ENCODE measurements around the gene SUPT4H1.
"Not testable (repeated sequence)": the region's sequence is repeated elsewhere in the genome, so short reads cannot be mapped to it uniquely, and the experiment has no call there.

SUPT4H1 gene

GRCh38 chr17:58351831-58352595 lies at the start of gene SUPT4H1:
TSS of gene SUPT4H1 (minus strand) at chr17:58352201. CDS start at chr17:58352135, 66 bp downstream.
- DNase-seq (ENCODE audit: extremely low read depth in 1 of 2, low read depth in 1 of 2): peak in 1 of 2 donors; percentile 81

GRCh38 chr17:58401287-58401686 lies 49.3 kb upstream of the SUPT4H1 start:
- DNase-seq (ENCODE audit: extremely low read depth in 1 of 2, low read depth in 1 of 2): no peak

GRCh38 chr17:58400826-58401225 lies 48.8 kb upstream of the SUPT4H1 start:
- DNase-seq (ENCODE audit: extremely low read depth in 1 of 2, low read depth in 1 of 2): no peak

- DNase-seq (ENCODE audit: extremely low read depth in 1 of 2, low read depth in 1 of 2): no peak
Observed at GRCh38 chr17:58399974-58400373, 48.0 kb upstream of the SUPT4H1 start.

- DNase-seq (ENCODE audit: extremely low read depth in 1 of 2, low read depth in 1 of 2): no peak
Observed at GRCh38 chr17:58398574-58399266, 46.7 kb upstream of the SUPT4H1 start.

GRCh38 chr17:58397421-58397820 lies 45.4 kb upstream of the SUPT4H1 start:
- not testable (repeated sequence) for DNase-seq (ENCODE audit: extremely low read depth in 1 of 2, low read depth in 1 of 2)

GRCh38 chr17:58396173-58396572 lies 44.2 kb upstream of the SUPT4H1 start:
- DNase-seq (ENCODE audit: extremely low read depth in 1 of 2, low read depth in 1 of 2): no peak

GRCh38 chr17:58394534-58395223 lies 42.7 kb upstream of the SUPT4H1 start:
- DNase-seq (ENCODE audit: extremely low read depth in 1 of 2, low read depth in 1 of 2): no peak

- no peak for DNase-seq (ENCODE audit: extremely low read depth in 1 of 2, low read depth in 1 of 2)
Observed at GRCh38 chr17:58391302-58391984, 39.4 kb upstream of the SUPT4H1 start.

GRCh38 chr17:58390884-58391283 lies 38.9 kb upstream of the SUPT4H1 start:
- DNase-seq (ENCODE audit: extremely low read depth in 1 of 2, low read depth in 1 of 2): no peak

- DNase-seq (ENCODE audit: extremely low read depth in 1 of 2, low read depth in 1 of 2): no peak
Observed at GRCh38 chr17:58388302-58389190, 36.5 kb upstream of the SUPT4H1 start.

GRCh38 chr17:58387834-58388233 lies 35.8 kb upstream of the SUPT4H1 start:
- DNase-seq (ENCODE audit: extremely low read depth in 1 of 2, low read depth in 1 of 2): no peak

- DNase-seq (ENCODE audit: extremely low read depth in 1 of 2, low read depth in 1 of 2): no peak
Observed at GRCh38 chr17:58386708-58387107, 34.7 kb upstream of the SUPT4H1 start.

GRCh38 chr17:58385359-58385899 lies 33.4 kb upstream of the SUPT4H1 start:
- no peak for DNase-seq (ENCODE audit: extremely low read depth in 1 of 2, low read depth in 1 of 2)

GRCh38 chr17:58384897-58385296 lies 32.9 kb upstream of the SUPT4H1 start:
- no peak for DNase-seq (ENCODE audit: extremely low read depth in 1 of 2, low read depth in 1 of 2)

- no peak for DNase-seq (ENCODE audit: extremely low read depth in 1 of 2, low read depth in 1 of 2)
Observed at GRCh38 chr17:58383892-58384462, 32.0 kb upstream of the SUPT4H1 start.

GRCh38 chr17:58382872-58383242 lies 30.9 kb upstream of the SUPT4H1 start:
- DNase-seq (ENCODE audit: extremely low read depth in 1 of 2, low read depth in 1 of 2): no peak

GRCh38 chr17:58382108-58382871 lies 30.3 kb upstream of the SUPT4H1 start:
- no peak for DNase-seq (ENCODE audit: extremely low read depth in 1 of 2, low read depth in 1 of 2)

All from activated CD8-positive, alpha-beta memory T cell treated with anti-CD3 and anti-CD28 coated beads for 1 hour (primary cell).